Amniotic stem cell (primary cell): ENCODE data around the gene TMIGD1.
A peak's percentile ranks its signal among the peaks of the same experiment; 100 is the strongest.

Experiments used
- DNase-seq: peaks from one replicate; lab custom pipeline; 2025; lab: John Stamatoyannopoulos, UW

The TMIGD1 gene

DNA sequence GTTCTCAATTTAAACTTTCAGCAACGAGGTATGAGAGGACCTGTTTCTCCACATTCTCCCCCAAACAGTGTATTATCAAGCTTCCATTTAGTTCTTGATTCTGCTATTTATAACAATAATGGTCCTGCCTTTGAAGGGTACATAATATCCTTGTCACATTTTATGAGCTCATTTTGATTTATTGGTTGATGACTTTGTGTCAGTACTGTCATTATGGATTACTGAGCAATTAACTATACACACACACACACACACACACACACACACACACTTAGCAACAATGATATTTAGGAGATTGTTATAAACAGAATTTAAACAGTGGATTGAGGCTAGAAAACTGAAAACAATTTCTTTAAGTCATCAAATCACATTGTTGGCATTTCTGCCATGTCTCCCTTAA, 7.0 kb downstream of the TMIGD1 start:
- no peak for DNase-seq

GRCh38 chr17:30324723-30325122, 9.1 kb downstream of the TMIGD1 start:
- no peak for DNase-seq

DNA sequence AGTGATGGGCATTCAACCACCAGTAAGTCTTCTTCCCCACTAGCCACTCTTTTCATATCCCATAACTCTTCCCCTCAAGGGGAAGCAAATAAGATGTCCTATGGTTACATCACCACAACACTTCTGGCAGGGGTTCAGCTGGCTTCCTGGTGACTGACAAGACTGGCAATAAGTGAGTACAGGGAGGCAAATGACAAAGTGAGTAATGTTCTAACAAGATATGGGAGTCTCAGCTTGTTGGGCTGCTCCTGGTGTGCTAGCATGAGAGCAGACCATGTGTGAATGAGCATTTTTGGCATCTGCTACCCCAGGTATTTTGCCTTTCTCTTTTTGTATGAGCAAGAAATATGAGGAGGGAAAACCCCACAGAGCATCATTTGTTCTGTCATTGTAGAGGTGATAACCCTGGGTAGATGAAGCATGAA, 9.9 kb downstream of the TMIGD1 start:
- DNase-seq, result no peak

DNA sequence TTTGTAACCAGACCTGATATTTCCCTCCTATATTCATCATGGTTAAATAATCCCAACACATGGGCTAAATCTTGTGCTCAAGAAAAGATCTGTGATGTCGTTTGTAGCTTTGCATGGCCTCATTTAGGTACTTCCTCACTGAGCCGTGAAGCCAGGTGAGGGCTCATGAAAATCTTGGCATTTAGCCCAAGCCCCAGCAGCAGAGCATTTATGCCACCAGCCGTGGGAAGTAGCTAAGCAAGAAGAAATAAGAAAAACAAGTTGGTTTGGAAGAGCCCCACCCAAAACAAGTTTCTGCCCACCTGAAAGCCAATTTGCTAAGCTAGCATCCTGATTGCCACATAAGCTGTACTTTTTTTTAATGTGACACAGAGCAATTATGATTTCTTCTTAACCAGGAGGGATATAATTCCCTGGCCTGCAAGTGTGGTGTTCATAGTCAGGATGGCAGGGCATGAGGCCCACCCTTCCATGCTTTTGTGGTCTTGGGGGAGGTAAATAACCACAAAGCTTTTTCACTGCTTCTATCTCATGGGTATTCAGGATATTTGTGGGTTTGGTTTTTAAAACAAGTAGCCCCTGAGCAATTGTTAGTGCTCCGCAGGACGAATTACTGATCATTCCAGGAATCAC, 10.5 kb downstream of the TMIGD1 start:
- DNase-seq, result no peak

DNA sequence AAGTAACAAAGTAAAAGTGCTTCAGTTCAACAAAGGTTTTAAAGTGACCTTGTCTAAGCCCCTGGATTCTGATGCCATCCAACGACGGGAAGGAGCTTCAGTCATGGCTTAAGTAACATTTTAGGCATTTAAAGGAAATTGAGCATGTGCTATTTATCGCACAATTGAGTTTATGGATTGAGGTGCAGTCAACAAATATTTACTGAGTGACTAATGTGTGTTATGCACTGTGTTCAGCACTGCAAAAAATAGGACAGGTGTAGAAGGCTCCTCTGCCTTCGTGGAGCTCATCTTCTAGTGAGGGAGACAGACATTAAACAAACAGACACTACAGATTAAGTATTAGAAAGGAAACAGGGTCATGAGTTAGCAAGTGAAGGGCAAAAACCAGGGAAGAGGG, 12.5 kb downstream of the TMIGD1 start:
- DNase-seq, result no peak

DNA sequence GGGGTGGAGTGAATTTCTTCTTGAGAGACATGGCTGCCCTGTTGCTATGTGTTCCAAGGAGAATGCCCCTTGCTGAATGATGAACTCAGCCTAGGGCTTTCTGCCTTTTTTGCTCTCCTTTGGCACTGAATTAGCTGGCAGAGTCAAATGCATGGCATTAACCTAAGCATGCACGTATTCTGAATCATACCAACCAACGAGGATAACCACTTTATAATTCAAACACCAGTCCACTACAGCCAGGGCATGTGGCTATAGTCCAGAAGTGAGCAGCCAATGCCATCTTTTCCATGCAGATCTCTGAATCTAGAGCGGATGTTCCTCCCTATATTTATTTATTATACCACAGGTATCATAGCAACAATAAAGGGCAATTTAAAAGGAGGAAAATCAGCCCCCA, 15.7 kb downstream of the TMIGD1 start:
- DNase-seq, result no peak

GRCh38 chr17:30316736-30317135, 17.1 kb downstream of the TMIGD1 start:
- DNase-seq, result no peak

- DNase-seq, result no peak
These were observed 18.8 kb downstream of the TMIGD1 start for GRCh38 chr17:30315106-30315505.

- DNase-seq, result no peak
These were observed 19.4 kb downstream of the TMIGD1 start for GRCh38 chr17:30314474-30314873.

- DNase-seq, result no peak
These were observed 21.6 kb downstream of the TMIGD1 start for GRCh38 chr17:30312226-30312625.

DNA sequence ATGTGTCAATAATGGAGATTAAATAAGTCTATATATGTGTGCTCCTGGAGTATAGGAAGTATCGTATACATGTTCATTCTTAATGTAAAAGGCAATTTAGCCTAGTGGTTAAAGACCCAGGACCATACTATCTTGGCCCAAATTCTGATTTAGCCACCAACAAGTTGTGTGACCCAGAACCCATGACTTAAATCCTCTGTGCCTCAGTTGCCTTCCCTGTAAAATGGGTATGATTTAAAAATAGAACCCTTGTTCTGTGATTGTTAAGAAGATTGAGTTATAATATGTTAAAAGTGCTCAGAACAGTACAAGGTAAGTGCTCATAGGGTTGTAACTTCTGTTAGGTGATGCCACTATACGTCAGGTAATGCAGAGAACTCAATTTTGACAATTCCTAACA, 23.3 kb downstream of the TMIGD1 start:
- no peak for DNase-seq

- no peak for DNase-seq
These were observed 24.3 kb downstream of the TMIGD1 start for GRCh38 chr17:30309591-30309990.

DNA sequence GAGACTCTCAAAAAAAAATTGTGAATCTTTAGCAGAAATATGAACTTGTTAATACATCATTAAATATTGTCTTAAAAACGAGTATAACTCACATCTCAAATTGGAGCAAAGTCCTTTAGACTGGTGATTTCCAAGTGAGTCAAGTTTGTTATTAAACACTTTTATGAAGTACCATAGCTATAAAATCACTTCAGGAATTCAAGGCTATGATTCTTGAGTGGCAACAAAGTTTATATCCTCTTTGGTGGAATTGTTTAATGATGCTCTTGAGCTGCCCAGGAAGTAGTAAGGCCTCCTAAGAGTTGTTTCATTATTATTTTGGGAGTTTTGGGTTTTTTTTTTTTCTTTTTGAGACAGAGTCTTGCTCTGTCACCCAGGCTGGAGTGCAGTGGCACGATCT, 25.5 kb downstream of the TMIGD1 start:
- no peak for DNase-seq

- no peak for DNase-seq
These were observed 29.1 kb downstream of the TMIGD1 start for GRCh38 chr17:30304778-30305177.

- no peak for DNase-seq
These were observed 31.6 kb downstream of the TMIGD1 start for GRCh38 chr17:30302241-30302640.

DNA sequence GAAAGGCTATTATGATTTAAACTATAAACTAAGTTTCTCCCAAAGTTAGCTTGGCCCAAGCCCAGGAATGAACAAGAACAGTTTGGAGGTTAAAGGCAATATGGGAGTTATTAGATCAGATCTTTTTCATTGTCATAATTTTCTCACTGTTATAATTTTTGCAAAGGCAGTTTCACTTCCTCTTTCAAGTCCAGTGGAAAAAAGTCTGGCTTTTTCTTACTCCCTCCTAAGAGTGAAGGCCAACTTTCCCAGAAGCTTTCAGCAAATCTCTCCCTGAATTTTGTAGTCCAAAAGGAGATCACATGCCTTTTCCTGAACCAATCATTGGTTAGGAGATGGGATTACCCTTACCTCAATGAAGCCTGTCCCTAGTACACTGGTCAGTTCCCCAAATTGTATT, 33.0 kb downstream of the TMIGD1 start:
- DNase-seq, result no peak

GRCh38 chr17:30299000-30299399, 34.9 kb downstream of the TMIGD1 start:
- DNase-seq, result no peak

DNA sequence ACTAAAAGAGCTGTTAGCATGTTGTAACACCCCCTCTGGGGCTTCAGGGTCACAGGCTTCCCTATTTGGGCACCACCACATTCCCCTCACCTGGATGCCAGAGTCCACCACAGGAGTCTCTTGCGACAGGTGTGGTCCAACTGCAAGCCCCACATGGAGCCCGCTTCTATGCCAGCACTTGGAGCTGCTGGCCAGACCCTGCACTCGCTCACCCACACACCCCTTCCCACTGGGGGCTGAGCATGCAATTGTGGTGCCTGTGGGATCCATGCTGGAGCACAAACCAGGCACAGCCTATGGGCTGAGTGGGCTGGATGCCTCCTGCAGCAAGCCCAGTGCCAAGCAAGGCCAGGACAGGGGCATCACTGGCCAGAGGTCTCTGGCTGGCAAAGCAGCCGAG, 36.1 kb downstream of the TMIGD1 start:
- DNase-seq, result no peak

- no peak for DNase-seq
These were observed 37.3 kb downstream of the TMIGD1 start for GRCh38 chr17:30296499-30297080.

DNA sequence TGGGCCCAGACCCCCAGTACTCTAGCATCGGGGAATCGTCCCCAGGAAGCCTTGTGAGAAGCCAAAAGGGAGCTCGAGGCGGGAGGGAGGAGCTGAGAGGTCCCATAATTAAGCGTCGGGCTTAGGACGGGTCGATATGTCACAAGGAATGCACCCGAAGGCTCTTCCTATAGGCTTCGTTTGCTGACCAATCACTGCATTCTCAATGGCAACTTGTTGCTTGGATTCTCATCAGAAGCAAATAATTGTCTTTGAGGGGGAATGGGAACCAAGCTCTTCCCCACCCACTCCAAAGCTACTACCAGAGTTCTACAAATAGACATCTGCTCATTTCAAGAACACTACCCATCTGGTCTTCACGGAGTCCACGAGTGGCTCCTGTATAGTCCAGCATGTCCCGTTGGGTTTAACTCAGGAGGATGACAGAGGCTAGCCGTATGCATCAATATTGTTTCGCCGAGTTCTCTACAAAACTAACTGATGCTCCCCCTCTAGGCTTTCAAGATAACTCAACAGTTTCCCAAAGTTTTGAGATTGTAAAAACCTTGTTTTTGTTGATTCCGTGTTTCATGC, 41.5 kb downstream of the TMIGD1 start:
- no peak for DNase-seq

- DNase-seq, result peak; percentile 36
These were observed 42.1 kb downstream of the TMIGD1 start, which contains the start of gene BLMH for GRCh38 chr17:30291543-30292285. Gene BLMH, minus strand, starts transcription at chr17:30291944. Its CDS starts 125 bp downstream, at chr17:30291819.

GRCh38 chr17:30290696-30291542, 42.9 kb downstream of the TMIGD1 start:
- DNase-seq, result no peak
